ENCODE measurements around the gene FUT8.

The FUT8 gene

GRCh38 chr14:65718629-65719028 lies 306.1 kb downstream of the FUT8 start:
- no peak for DNase-seq

- DNase-seq: no peak
These were observed 307.6 kb downstream of the FUT8 start for GRCh38 chr14:65720171-65720570.

GRCh38 chr14:65720743-65721142 lies 308.2 kb downstream of the FUT8 start:
- DNase-seq: no peak

- DNase-seq: no peak
These were observed 310.8 kb downstream of the FUT8 start for GRCh38 chr14:65723348-65723747.

DNA sequence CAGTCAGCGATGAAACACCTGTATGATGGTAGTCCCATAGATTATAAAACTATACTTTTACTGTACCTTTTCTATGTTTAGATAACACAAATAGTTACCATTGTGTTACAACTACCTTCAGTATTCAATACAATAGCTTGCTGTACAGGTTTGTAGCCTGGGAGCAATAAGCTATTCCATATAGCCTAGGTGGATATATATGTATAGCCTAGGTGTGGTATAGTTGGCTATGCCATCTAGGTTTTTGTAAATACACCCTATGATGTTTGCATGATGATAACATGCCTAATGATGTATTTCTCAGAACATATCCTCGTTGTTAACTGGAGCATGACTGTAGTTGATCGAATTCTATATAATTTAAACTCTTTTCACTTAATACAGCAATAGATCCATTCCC lies 316.1 kb downstream of the FUT8 start:
- no peak for DNase-seq

GRCh38 chr14:65729566-65729965 lies 317.0 kb downstream of the FUT8 start:
- DNase-seq: no peak

DNA sequence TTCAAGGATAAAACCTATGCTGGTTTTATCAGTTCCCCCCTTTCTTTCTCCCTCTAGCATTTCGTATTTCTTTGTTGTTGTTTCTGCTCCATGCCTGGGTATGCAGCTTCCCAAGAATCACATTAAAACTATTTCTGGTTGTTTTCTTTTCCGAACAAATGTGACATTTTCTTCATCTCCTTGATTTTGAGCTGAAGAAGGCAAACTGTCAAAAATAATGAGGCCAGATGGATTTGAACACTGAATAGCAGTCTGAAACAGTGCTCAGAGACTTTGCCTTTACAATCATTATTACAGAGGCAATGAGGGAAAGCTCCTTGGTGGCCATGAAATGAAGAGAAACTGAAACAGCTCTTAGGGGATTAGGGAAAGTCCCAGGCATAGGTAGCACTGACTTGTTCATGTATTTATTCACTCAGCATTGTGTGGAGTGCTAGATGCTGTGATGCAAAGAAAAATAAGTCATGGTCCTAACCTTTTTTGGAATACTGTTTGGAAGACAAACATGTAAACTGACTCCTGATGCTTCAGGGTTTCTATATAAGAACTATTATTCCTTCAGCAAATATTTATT lies 319.5 kb downstream of the FUT8 start:
- DNase-seq: no peak

DNA sequence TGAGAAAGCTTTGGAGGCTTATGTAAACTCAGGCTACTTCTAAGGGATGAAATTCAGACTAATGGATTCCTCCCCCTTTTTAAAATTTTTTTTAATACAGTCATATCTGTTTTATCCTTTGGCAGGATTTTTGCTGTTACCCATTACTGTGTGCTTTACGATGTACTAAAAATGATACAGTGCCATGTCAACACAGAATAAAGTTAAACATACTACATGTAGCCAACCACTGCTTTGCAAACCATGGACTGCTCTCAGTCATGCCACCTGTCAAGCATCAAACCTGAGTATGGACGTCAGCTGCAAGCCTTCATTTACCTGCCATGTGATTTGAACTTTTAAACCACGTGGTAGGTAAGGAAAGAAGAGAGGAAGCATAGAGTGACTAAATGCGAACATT lies 325.8 kb downstream of the FUT8 start:
- DNase-seq: no peak

DNA sequence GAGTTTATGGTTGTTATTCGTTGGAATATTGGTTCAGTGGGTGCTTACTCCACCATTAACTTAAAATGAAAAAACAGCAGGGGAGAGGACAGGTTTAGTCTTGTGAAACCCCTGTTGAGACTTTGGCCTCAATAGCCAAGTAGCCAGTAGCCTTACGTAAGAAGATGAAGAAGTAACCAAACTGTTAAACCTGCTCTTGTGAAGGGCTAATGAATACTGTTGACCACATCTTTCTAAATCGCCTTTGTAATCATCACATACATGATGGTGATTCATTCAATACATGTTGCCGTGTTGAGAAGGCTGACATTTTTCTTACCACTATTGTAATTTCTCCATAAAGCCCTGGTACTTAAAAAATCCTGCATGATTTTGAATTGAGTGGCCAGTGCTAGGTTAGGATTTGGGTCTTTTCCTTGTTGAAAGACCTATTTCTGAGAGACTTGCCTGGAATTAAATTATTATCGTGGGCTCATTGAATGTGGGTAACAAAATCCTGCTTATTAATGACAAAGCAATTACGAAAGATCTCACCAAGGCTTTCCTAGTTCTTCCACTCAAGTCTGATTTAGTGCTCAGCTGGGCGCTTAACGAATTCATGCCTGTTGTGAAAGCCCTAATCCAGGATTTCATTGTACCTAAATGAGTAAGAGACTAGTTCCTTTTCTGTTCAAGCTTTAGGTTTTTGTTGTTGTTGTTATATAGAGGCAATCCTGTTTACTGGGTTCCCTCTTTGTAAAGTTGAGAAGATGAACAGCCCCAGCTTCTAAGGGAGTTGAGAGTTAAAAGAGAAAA lies 333.1 kb downstream of the FUT8 start:
- DNase-seq: no peak

GRCh38 chr14:65748796-65749195 lies 336.3 kb downstream of the FUT8 start:
- no peak for DNase-seq

DNA sequence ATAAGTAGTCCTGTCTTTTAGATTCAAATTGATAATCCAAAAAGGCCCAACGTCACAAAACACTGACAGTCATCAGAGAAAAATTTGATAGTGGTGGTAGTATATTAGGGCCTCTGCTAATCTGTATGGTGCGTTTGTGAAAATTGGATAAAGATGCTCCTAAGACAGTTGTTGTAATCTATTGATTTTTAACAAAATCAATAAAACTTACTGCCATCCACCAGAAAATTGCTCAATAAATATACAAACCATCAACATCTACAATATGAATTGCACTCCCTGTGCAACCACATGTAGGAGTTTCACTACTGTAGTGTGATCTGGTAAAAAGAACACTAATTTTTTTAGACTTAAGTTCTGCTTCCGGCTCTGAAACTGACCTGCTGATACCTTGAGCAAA lies 336.8 kb downstream of the FUT8 start:
- DNase-seq: no peak

DNA sequence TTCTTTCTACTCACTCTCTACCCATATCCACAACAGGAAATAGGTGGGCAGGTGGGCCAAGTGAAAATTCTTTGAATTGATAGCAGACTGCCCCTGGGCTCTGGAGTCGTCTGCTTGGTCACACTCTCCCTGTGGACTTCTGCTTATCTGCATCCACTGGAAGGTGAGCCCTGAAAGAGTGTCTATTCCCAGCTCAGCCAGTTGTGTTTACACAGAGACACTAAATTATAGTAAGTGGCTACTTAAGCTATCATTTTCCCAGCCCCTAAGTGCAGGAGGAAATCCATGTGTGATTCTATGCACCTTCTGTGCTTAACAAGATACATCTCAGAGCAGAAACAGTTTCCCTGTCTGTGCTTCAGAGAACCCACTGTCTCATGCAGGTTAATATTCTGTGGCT lies 338.4 kb downstream of the FUT8 start:
- DNase-seq: no peak

- DNase-seq: no peak
These were observed 339.0 kb downstream of the FUT8 start for GRCh38 chr14:65751510-65751909.

DNA sequence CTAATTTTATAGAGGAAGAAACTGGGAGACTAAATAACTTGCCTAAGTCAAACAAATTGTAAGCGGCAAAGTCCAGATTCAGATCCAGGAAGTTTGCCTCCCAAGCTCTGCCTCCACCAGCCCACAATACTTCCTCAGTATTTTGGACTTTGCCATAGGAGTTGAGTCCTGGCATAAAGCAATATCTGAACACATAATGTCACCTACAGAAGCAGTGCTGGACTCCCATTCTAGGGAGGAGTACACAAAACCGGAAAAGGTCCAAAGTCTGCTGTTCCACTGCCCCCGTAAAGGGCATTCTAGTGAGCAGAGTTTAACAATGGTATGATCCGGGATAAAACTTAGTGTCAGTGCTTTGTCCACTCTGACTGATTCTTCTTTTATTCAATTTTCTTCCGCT lies 340.5 kb downstream of the FUT8 start:
- DNase-seq: no peak

GRCh38 chr14:65755331-65755730 lies 342.8 kb downstream of the FUT8 start:
- no peak for DNase-seq

DNA sequence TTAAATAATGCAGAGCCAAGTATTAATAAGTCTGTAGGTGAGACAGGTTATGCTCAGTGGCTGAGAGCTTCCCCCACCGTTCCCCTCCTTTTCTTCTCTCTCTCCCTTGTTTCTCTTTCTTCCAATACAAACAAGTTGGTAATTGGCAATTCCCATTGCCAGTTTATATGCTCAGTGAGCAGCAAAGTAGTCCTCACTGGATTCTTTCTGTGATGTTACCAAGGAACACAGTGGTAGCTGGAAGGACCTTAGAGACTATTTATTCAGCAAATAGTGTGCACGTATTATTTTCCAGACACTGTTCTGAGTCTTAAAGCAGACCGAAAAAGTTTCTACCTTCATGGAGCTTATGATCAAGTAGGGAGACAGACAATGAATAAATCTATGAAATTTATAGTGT lies 344.4 kb downstream of the FUT8 start:
- no peak for DNase-seq

- DNase-seq: no peak
These were observed 356.6 kb downstream of the FUT8 start for GRCh38 chr14:65769151-65769550.

GRCh38 chr14:65770681-65771080 lies 358.2 kb downstream of the FUT8 start:
- no peak for DNase-seq

- DNase-seq: no peak
These were observed 358.7 kb downstream of the FUT8 start for GRCh38 chr14:65771271-65771670.

DNA sequence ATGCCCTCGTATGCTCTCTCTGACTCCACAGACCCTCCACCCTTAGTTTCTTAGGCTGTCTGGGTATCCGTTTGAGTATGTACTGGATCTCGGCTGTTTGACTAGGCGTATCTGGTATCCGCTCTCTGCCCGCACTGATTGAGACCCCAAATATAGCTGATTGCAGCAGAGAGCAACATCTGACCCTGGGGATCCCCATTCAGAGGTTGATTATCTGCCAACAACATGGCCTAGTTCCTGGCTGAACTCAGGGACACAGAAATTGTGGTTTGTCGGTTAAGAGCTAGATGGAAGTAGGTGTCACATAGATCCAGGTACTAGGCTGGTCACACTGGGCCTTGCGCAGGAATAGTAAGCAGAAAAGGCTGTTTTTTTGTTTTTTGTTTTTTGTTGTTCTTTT lies 359.9 kb downstream of the FUT8 start:
- DNase-seq: no peak

DNA sequence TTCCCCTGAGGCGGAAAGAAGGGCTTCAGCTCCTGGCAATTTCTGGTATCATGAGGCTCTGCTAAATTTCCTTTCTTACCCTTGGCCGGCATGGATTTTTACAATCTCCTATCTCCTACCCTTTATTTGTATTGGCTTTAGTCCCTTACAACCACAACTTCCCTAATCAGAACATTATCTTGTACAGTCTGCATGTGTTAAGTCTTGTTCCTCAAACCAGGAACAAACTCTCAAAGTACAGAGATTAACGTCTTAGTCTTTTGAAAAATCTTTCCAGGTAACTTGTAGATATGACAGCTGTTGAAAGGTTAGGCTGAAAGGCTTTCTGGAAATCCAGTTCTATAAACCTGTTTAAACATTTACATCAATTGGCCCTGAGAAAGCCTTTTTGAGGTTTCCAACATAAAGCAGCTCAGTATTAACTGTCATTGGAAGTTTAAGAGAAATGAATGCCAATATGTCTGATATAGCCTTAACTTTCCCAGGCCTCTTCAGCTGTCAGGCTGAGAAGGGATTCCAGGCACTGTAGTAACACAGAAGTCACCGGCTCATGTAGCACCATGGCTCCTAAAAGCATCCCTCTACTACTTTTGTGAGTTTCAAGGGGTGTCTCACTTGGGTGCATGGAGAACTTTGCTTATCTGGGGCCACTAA lies 360.5 kb downstream of the FUT8 start:
- no peak for DNase-seq

- DNase-seq: no peak
These were observed 361.5 kb downstream of the FUT8 start for GRCh38 chr14:65774041-65774440.

GRCh38 chr14:65776193-65776852 lies 363.8 kb downstream of the FUT8 start:
- no peak for DNase-seq

GRCh38 chr14:65780566-65780965 lies 368.0 kb downstream of the FUT8 start:
- no peak for DNase-seq

All from T-helper 9 cell (primary cell).